DND-41 (cell line): Measurements from ENCODE around the gene CSRNP3.

ENCODE experiments used
- EZH2 ChIP-seq: IDR thresholded peaks from 3 replicates; pipeline ENCODE4 v1.6.1; 2012; ENCODE audit warnings: borderline replicate concordance, low read depth, mild to moderate bottlenecking, moderate library complexity, low read length, inconsistent platforms; ENCODE audit not compliant: severe bottlenecking
- TF ChIP-seq, protein P1 (sequence below): IDR thresholded peaks from 2 replicates; pipeline ENCODE4 v1.5.1; 2012; ENCODE audit warnings: borderline replicate concordance, low read length, moderate library complexity, mild to moderate bottlenecking; ENCODE audit not compliant: poor library complexity, severe bottlenecking; ENCODE audit errors: extremely low read depth

- TF ChIP-seq, protein P1, sequence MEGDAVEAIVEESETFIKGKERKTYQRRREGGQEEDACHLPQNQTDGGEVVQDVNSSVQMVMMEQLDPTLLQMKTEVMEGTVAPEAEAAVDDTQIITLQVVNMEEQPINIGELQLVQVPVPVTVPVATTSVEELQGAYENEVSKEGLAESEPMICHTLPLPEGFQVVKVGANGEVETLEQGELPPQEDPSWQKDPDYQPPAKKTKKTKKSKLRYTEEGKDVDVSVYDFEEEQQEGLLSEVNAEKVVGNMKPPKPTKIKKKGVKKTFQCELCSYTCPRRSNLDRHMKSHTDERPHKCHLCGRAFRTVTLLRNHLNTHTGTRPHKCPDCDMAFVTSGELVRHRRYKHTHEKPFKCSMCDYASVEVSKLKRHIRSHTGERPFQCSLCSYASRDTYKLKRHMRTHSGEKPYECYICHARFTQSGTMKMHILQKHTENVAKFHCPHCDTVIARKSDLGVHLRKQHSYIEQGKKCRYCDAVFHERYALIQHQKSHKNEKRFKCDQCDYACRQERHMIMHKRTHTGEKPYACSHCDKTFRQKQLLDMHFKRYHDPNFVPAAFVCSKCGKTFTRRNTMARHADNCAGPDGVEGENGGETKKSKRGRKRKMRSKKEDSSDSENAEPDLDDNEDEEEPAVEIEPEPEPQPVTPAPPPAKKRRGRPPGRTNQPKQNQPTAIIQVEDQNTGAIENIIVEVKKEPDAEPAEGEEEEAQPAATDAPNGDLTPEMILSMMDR: no peak
- no peak for TF ChIP-seq EZH2
Measured at GRCh38 chr2:165624470-165624800, 154.9 kb downstream of the CSRNP3 start.
